Measurements from ENCODE around the gene NRG3. TPM values are rescaled to one million over a fixed set of nuclear protein-coding genes. Genes with fewer than 3 reads are reported as not detected.

Gene NRG3
- total RNA-seq, 1 experiment from 2014 or later, result not detected

DNA sequence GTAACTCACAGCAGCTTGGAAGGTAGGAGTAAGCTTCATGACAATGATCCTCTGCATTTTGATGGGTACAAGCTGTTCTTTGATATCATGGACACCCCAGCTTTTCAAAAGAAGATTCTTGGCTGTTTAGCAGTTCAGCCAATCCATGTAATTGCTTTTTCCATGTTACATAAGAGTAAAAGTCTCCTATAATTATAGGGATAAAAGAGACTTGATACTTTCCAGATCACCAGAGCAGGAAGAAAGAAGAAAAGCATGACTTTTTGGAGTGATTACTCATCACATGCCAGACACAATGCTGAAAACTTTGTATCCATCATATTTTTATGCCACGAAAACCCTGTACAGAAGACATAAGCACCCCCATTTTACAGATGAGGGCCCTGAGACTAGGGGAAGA is 1049.7 kb downstream of the NRG3 start:
- ChIA-PET CTCF (no interaction called here), POLR2A (no interaction called here), RAD21 (ENCODE audit: low non-redundant PET in 1 of 2, low total read pairs in 2 of 2, uncharacterized antibody in 2 of 2, unreplicated experiment in 2 of 2) (no interaction called here)
- no peak for TF ChIP-seq RAD21 (IDR thresholded peaks at IDR 0.05; ENCODE audit: low read depth)
- no peak for TF ChIP-seq JUND (IDR thresholded peaks at IDR 0.05)
- no peak for TF ChIP-seq EZH2phosphoT487 (IDR thresholded peaks at IDR 0.05; ENCODE audit: borderline replicate concordance)
- TF ChIP-seq, protein P1, sequence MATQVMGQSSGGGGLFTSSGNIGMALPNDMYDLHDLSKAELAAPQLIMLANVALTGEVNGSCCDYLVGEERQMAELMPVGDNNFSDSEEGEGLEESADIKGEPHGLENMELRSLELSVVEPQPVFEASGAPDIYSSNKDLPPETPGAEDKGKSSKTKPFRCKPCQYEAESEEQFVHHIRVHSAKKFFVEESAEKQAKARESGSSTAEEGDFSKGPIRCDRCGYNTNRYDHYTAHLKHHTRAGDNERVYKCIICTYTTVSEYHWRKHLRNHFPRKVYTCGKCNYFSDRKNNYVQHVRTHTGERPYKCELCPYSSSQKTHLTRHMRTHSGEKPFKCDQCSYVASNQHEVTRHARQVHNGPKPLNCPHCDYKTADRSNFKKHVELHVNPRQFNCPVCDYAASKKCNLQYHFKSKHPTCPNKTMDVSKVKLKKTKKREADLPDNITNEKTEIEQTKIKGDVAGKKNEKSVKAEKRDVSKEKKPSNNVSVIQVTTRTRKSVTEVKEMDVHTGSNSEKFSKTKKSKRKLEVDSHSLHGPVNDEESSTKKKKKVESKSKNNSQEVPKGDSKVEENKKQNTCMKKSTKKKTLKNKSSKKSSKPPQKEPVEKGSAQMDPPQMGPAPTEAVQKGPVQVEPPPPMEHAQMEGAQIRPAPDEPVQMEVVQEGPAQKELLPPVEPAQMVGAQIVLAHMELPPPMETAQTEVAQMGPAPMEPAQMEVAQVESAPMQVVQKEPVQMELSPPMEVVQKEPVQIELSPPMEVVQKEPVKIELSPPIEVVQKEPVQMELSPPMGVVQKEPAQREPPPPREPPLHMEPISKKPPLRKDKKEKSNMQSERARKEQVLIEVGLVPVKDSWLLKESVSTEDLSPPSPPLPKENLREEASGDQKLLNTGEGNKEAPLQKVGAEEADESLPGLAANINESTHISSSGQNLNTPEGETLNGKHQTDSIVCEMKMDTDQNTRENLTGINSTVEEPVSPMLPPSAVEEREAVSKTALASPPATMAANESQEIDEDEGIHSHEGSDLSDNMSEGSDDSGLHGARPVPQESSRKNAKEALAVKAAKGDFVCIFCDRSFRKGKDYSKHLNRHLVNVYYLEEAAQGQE (IDR thresholded peaks at IDR 0.05; ENCODE audit: low read depth), result no peak
- no peak for TF ChIP-seq EZH2 (IDR thresholded peaks at IDR 0.05)
- TF ChIP-seq, protein P2, sequence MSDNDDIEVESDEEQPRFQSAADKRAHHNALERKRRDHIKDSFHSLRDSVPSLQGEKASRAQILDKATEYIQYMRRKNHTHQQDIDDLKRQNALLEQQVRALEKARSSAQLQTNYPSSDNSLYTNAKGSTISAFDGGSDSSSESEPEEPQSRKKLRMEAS (IDR thresholded peaks at IDR 0.05), result no peak
- TF ChIP-seq SRF (IDR thresholded peaks at IDR 0.05; ENCODE audit: low read depth), result no peak
- TF ChIP-seq, protein P3, sequence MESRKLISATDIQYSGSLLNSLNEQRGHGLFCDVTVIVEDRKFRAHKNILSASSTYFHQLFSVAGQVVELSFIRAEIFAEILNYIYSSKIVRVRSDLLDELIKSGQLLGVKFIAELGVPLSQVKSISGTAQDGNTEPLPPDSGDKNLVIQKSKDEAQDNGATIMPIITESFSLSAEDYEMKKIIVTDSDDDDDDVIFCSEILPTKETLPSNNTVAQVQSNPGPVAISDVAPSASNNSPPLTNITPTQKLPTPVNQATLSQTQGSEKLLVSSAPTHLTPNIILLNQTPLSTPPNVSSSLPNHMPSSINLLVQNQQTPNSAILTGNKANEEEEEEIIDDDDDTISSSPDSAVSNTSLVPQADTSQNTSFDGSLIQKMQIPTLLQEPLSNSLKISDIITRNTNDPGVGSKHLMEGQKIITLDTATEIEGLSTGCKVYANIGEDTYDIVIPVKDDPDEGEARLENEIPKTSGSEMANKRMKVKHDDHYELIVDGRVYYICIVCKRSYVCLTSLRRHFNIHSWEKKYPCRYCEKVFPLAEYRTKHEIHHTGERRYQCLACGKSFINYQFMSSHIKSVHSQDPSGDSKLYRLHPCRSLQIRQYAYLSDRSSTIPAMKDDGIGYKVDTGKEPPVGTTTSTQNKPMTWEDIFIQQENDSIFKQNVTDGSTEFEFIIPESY (IDR thresholded peaks at IDR 0.05; ENCODE audit: extremely low read depth, insufficient replicate concordance, low read length), result no peak
- TF ChIP-seq CBX3 (IDR thresholded peaks at IDR 0.05; ENCODE audit: low read depth), result no peak
- TF ChIP-seq FOSL1 (IDR thresholded peaks at IDR 0.05; ENCODE audit: low read depth), result no peak
- no peak for TF ChIP-seq SP1 (IDR thresholded peaks at IDR 0.05; ENCODE audit: low read depth)
- no peak for TF ChIP-seq ZNF274 (IDR thresholded peaks at IDR 0.05; ENCODE audit: low read depth, low read length)
- no peak for TF ChIP-seq TCF7L2 (IDR thresholded peaks at IDR 0.05; ENCODE audit: borderline replicate concordance, extremely low read depth, insufficient read depth, insufficient read length)
- TF ChIP-seq, protein P4, sequence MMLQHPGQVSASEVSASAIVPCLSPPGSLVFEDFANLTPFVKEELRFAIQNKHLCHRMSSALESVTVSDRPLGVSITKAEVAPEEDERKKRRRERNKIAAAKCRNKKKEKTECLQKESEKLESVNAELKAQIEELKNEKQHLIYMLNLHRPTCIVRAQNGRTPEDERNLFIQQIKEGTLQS (IDR thresholded peaks at IDR 0.05), result no peak
- TF ChIP-seq POLR2A (IDR thresholded peaks at IDR 0.05; ENCODE audit: borderline replicate concordance, extremely low read depth, insufficient read depth, insufficient read length), result no peak
- no peak for TF ChIP-seq ELF1 (IDR thresholded peaks at IDR 0.05; ENCODE audit: borderline replicate concordance, low read depth)
- no peak for TF ChIP-seq ZFX (IDR thresholded peaks at IDR 0.05)
- no peak for TF ChIP-seq EGR1 (IDR thresholded peaks at IDR 0.05; ENCODE audit: low read depth)
- no peak overlapping the region for H3K4me3 ChIP-seq (replicated peaks in 1 of 2; ENCODE audit: low read depth in 1 of 2, low read length in 2 of 2)
- BruUV-seq (replicated peaks), result no TSS peak
- H3K4me1 ChIP-seq (ENCODE audit: control insufficient read depth in 1 of 2, insufficient read depth in 2 of 2, low read length in 2 of 2), result no peaks in the 10 kb centered on the region
- no peaks in the 10 kb centered on the region for H3K36me3 ChIP-seq (ENCODE audit: control insufficient read depth in 1 of 2, insufficient read depth in 2 of 2, low read length in 2 of 2)
- H3K9me2 ChIP-seq (ENCODE audit: insufficient read depth), result no peaks in the 10 kb centered on the region
- no peak overlapping the region for H3K9ac ChIP-seq (ENCODE audit: low read length)
- H2AFZ ChIP-seq (ENCODE audit: low read depth, low read length, poor library complexity, severe bottlenecking), result no peak overlapping the region
- H3K9me3 ChIP-seq (ENCODE audit: control insufficient read depth in 1 of 2, insufficient read depth in 1 of 2, low read depth in 1 of 2, low read length in 2 of 2), result peaks cover 0 to 18% of the 10 kb centered on the region in 2 experiments; a peak in 2 of 4 replicates
- H3K27me3 ChIP-seq (ENCODE audit: insufficient read depth, low read length), result no peaks in the 10 kb centered on the region
- H3K79me2 ChIP-seq (ENCODE audit: insufficient read depth, low read length), result no peaks in the 10 kb centered on the region
- intact Hi-C loops (cut with micrococcal nuclease), result no loop called here
- H3K4me2 ChIP-seq (ENCODE audit: low read length), result no peak overlapping the region
- H4K20me1 ChIP-seq (ENCODE audit: insufficient read depth), result no peaks in the 10 kb centered on the region
- no peak overlapping the region for H3K27ac ChIP-seq (ENCODE audit: low read depth, low read length)
- ATAC-seq (no peak), DNase-seq (ENCODE audit: low read depth, low spot score) (no peak)
